ENCODE results near the gene FOXP1.

DNA sequence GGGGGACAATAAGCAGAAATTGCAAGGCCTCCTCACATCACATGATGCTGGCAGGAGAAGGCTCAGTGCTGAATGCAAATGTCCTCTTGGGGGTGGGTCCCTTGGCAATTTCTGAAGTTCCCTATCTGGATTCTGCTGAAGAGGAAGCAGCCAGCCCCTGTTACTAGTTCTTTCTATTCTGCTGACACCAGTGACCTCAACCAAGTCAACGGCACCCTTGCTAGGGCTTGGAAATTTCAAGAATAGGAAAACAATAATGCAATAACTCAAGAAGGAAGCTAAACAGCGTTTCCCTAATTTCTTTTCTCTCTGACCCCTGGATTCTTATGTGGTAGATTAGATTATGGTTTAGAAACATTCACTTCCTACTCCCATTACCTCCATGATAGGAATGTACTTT lies 46.2 kb upstream of the FOXP1 start:
- TF ChIP-seq CTCF (IDR thresholded peaks at IDR 0.05): no peak
- TF ChIP-seq POLR2AphosphoS5 (IDR thresholded peaks at IDR 0.05): no peak
